Neural cell (in vitro differentiated cells): ENCODE data around the gene ADCY7. TPM values are rescaled to one million over a fixed set of nuclear protein-coding genes. Genes with fewer than 3 reads are reported as not detected.

Source experiments
- H2AFZ ChIP-seq: fragments of 200-600, 300-800 bp; sonication (generic), shearing (Covaris generic); 2 replicates; pipeline ENCODE4 v1.6.0; 2014; ENCODE audit warnings: low read depth, mild to moderate bottlenecking, antibody characterized with exemption, low read length, moderate library complexity
- H3F3A ChIP-seq: fragments of 200-600 bp; shearing (Covaris generic); 2 replicates; pipeline ENCODE4 v1.6.1; 2016; ENCODE audit warnings: mild to moderate bottlenecking, moderate library complexity, mixed read lengths, antibody characterized with exemption, low read length; ENCODE audit not compliant: insufficient read depth, poor library complexity, severe bottlenecking
- H3K27ac ChIP-seq: fragments of 200-600, 300-800 bp; sonication (generic), shearing (Covaris generic); 2 replicates; pipeline ENCODE4 v1.5.1; 2014; ENCODE audit warnings: mild to moderate bottlenecking, low read length, moderate library complexity
- H3K27me3 ChIP-seq: fragments of 300-800, 200-600 bp; sonication (generic), shearing (Covaris generic); 2 replicates; pipeline ENCODE4 v1.6.0; 2014; ENCODE audit warnings: mild to moderate bottlenecking, low read depth, low read length, moderate library complexity; ENCODE audit not compliant: insufficient read depth
- H3K36me3 ChIP-seq: fragments of 300-800, 200-600 bp; sonication (generic), shearing (Covaris generic); 2 replicates; pipeline ENCODE4 v1.5.1; 2014; ENCODE audit warnings: mild to moderate bottlenecking, antibody characterized with exemption, low read length, moderate library complexity; ENCODE audit not compliant: insufficient read depth
- H3K4me2 ChIP-seq: fragments of 300-800, 200-600 bp; sonication (generic), shearing (Covaris generic); 2 replicates; pipeline ENCODE4 v1.6.0; 2014; ENCODE audit warnings: mild to moderate bottlenecking, low read length
- H3K4me3 ChIP-seq: fragments of 300-800, 200-600 bp; sonication (generic), shearing (Covaris generic); 2 replicates; pipeline ENCODE4 v1.5.1; 2014; ENCODE audit warnings: mild to moderate bottlenecking, low read length, moderate library complexity
- H3K79me2 ChIP-seq: fragments of 200-600 bp; shearing (Covaris generic); replicated peaks from 2 replicates; pipeline ENCODE4 v1.6.0; 2014; ENCODE audit warnings: mild to moderate bottlenecking, low read length, moderate library complexity; ENCODE audit not compliant: insufficient read depth
- H3K9ac ChIP-seq: fragments of 300-800, 200-600 bp; sonication (generic), shearing (Covaris generic); 2 replicates; pipeline ENCODE4 v1.6.1; 2016; ENCODE audit warnings: mild to moderate bottlenecking, low read length, mixed read lengths
- H3K9me2 ChIP-seq: fragments of 200-600 bp; shearing (Covaris generic); 2 replicates; pipeline ENCODE4 v1.6.1; 2016; ENCODE audit warnings: mild to moderate bottlenecking, low read length, mixed read lengths; ENCODE audit not compliant: insufficient read depth
- H3K9me3 ChIP-seq: fragments of 200-600, 300-800 bp; sonication (generic), shearing (Covaris generic); 2 replicates; pipeline ENCODE4 v1.6.1; 2016; ENCODE audit warnings: mild to moderate bottlenecking, mixed run types, low read length, moderate library complexity, mixed read lengths
- H4K20me1 ChIP-seq: fragments of 200-600 bp; shearing (Covaris generic); 2 replicates; pipeline ENCODE4 v1.6.1; 2016; ENCODE audit warnings: mild to moderate bottlenecking, mixed run types; ENCODE audit not compliant: insufficient read depth
- EP300 ChIP-seq: fragments of 450-650 bp; conservative IDR thresholded peaks from 2 replicates; pipeline ENCODE4 v1.6.1; 2014; ENCODE audit warnings: antibody characterized with exemption, mild to moderate bottlenecking, moderate library complexity; ENCODE audit not compliant: poor library complexity, severe bottlenecking
- EZH2 ChIP-seq: fragments of 200-600, 300-800 bp; shearing (Covaris generic), sonication (generic); IDR thresholded peaks from 2 replicates; pipeline ENCODE4 v1.6.1; 2014; ENCODE audit warnings: antibody characterized with exemption, low read length, borderline replicate concordance, mild to moderate bottlenecking; ENCODE audit not compliant: insufficient read depth, poor library complexity, severe bottlenecking
- MXI1 ChIP-seq: fragments of 450-650 bp; conservative IDR thresholded peaks from 2 replicates; pipeline ENCODE4 v1.6.1; 2014; ENCODE audit warnings: antibody characterized with exemption, mild to moderate bottlenecking; ENCODE audit not compliant: poor library complexity, severe bottlenecking
- POLR2AphosphoS5 ChIP-seq: IDR thresholded peaks from 2 replicates; pipeline ENCODE4 v1.6.1; 2012
- RAD21 ChIP-seq: fragments of 450-650 bp; conservative IDR thresholded peaks from 2 replicates; pipeline ENCODE4 v1.6.1; 2014; ENCODE audit warnings: antibody characterized with exemption, mild to moderate bottlenecking, moderate library complexity
- SMC3 ChIP-seq: fragments of 450-650 bp; conservative IDR thresholded peaks from 2 replicates; pipeline ENCODE4 v1.6.1; 2014; ENCODE audit warnings: antibody characterized with exemption, mild to moderate bottlenecking, moderate library complexity; ENCODE audit not compliant: poor library complexity
- TAF1 ChIP-seq: IDR thresholded peaks from 2 replicates; pipeline ENCODE4 v1.6.1; 2012; ENCODE audit warnings: low read depth
- polyA plus RNA-seq: library from polyadenylated mRNA; depleted of rRNA; stranded (reverse); fragments of >200 nt; gene quantifications from 2 replicates; pipeline ENCODE4 v1.2.3, GENCODE V29; 2014
- TF ChIP-seq, protein P1 (sequence below): fragments of 450-650 bp; IDR thresholded peaks from 2 replicates; pipeline ENCODE4 v1.5.1; 2014; ENCODE audit warnings: antibody characterized with exemption, mild to moderate bottlenecking, moderate library complexity; ENCODE audit not compliant: poor library complexity, severe bottlenecking
- TF ChIP-seq, protein P2 (sequence below): IDR thresholded peaks from 2 replicates; pipeline ENCODE4 v1.6.1; 2012; ENCODE audit warnings: borderline replicate concordance

Gene ADCY7
- polyA plus RNA-seq, 1 donor from 2014 or later = 2.0 TPM

DNA sequence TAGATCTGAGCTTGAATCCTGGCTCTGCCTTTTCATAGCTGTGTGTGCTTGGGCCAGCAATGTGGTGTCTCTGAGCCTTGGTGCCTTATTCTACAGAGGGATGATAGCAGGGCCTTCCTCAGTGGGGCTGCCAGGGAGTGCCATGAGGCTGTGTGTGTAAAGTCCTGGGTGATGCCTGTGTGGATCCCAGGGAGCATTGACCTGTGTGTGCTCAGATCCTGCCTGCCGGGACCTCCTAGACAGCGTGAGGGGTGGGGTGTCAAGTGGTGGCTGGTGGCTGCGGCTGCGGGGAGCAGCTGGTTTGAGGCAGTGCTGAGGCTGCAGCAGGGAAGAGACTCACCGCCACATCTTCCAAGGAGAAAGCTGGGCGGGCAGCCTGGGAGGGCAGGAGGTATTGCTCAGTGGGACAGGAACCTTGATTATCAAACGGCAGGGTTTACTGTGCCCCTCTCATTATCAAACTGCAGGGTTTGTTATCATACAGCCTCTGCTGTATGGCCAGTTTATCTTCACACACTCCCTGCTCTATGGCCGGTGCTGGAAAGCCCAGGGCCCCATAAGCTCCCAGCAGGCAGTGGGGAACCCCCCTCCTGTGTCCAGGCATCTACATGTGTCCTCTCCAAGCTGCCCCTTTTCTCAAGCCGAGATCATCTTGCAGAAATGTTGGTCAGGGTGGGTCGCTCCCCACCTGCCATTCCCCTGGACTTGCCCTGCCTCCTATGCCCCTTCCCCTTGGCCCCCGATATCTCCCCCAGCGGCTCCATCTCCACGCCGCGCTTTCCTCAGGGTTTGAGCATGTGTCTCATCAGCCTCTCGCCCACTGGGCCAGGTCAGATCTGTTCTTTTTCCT, 3.1 kb upstream of the ADCY7 start:
- H3K36me3 ChIP-seq = no peaks in the 10 kb centered on the region
- no peak overlapping the region for H3K27ac ChIP-seq
- no peaks in the 10 kb centered on the region for H3K9me2 ChIP-seq
- no peaks in the 10 kb centered on the region for H3K79me2 ChIP-seq
- H3K4me3 ChIP-seq = no peak overlapping the region
- no peaks in the 10 kb centered on the region for H4K20me1 ChIP-seq
- H3K4me2 ChIP-seq = no peak overlapping the region
- no peaks in the 10 kb centered on the region for H3K9me3 ChIP-seq
- no peak overlapping the region for H2AFZ ChIP-seq
- TF ChIP-seq, protein P1, sequence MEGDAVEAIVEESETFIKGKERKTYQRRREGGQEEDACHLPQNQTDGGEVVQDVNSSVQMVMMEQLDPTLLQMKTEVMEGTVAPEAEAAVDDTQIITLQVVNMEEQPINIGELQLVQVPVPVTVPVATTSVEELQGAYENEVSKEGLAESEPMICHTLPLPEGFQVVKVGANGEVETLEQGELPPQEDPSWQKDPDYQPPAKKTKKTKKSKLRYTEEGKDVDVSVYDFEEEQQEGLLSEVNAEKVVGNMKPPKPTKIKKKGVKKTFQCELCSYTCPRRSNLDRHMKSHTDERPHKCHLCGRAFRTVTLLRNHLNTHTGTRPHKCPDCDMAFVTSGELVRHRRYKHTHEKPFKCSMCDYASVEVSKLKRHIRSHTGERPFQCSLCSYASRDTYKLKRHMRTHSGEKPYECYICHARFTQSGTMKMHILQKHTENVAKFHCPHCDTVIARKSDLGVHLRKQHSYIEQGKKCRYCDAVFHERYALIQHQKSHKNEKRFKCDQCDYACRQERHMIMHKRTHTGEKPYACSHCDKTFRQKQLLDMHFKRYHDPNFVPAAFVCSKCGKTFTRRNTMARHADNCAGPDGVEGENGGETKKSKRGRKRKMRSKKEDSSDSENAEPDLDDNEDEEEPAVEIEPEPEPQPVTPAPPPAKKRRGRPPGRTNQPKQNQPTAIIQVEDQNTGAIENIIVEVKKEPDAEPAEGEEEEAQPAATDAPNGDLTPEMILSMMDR = no peak
- no peak for TF ChIP-seq EZH2
- TF ChIP-seq MXI1 = no peak
- no peak for TF ChIP-seq SMC3
- TF ChIP-seq RAD21 = no peak
- no peak for TF ChIP-seq TAF1
- TF ChIP-seq, protein P2, sequence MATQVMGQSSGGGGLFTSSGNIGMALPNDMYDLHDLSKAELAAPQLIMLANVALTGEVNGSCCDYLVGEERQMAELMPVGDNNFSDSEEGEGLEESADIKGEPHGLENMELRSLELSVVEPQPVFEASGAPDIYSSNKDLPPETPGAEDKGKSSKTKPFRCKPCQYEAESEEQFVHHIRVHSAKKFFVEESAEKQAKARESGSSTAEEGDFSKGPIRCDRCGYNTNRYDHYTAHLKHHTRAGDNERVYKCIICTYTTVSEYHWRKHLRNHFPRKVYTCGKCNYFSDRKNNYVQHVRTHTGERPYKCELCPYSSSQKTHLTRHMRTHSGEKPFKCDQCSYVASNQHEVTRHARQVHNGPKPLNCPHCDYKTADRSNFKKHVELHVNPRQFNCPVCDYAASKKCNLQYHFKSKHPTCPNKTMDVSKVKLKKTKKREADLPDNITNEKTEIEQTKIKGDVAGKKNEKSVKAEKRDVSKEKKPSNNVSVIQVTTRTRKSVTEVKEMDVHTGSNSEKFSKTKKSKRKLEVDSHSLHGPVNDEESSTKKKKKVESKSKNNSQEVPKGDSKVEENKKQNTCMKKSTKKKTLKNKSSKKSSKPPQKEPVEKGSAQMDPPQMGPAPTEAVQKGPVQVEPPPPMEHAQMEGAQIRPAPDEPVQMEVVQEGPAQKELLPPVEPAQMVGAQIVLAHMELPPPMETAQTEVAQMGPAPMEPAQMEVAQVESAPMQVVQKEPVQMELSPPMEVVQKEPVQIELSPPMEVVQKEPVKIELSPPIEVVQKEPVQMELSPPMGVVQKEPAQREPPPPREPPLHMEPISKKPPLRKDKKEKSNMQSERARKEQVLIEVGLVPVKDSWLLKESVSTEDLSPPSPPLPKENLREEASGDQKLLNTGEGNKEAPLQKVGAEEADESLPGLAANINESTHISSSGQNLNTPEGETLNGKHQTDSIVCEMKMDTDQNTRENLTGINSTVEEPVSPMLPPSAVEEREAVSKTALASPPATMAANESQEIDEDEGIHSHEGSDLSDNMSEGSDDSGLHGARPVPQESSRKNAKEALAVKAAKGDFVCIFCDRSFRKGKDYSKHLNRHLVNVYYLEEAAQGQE = no peak
- TF ChIP-seq EP300 = no peak
- TF ChIP-seq POLR2AphosphoS5 = no peak
- H3K27me3 ChIP-seq = no peaks in the 10 kb centered on the region
- H3F3A ChIP-seq = no peaks in the 10 kb centered on the region
- no peak overlapping the region for H3K9ac ChIP-seq

DNA sequence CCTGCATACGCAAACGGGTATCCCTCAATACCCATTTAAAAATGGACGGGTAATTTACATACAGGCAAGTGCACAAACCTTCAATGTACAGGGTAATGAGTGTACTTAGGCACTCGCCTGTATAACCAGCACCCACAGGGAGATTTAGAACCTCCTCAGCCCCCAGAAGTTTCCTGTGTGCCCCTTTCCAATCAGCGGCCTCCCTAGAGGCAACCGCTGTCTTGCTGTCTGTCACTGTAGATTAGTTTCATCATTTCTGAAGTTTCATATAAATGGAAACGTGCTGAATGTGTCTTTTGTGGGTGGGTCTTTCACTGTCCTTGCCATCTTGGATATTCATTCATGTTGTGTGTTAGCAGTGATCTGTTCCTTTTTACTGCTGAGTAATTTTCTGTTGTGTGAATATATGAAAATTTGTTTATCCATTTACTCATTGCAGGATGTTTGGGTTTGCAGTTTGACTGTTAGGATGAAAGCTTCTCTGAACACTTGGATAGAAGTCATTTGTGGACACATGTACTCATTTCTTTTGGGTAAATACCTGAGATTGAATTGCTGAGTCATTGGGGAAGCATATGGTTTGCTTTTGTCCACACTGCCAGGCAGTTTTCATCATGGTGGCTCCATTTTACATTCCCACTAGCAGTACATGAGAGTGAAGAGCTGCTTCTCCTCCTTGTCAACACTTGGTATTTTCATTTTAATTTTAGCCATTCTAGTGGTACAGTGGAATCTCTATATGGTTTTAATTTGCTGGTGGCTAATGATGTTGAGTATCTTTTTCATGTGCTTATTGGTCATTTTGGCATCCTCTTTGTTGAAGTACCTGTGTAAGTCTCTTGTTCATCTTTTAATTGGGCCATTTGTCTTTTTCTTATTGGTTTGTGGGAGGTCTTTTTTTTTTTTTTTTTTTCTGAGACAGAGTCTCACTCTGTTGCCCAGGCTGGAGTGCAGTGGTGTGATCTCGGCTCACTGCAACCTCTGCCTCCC, 2.1 kb upstream of the ADCY7 start:
- Histone ChIP-seq H3K9me3 (no peaks in the 10 kb centered on the region), H3K27me3 (no peaks in the 10 kb centered on the region), H3K9ac (no peak overlapping the region), H3K9me2 (no peaks in the 10 kb centered on the region), H3K4me2 (no peak overlapping the region), H3F3A (no peaks in the 10 kb centered on the region), H4K20me1 (no peaks in the 10 kb centered on the region), H3K4me3 (no peak overlapping the region), H3K36me3 (no peaks in the 10 kb centered on the region), H3K27ac (no peak overlapping the region), H2AFZ (no peak overlapping the region), H3K79me2 (no peaks in the 10 kb centered on the region)
- TF ChIP-seq RAD21 = no peak
- no peak for TF ChIP-seq EZH2
- no peak for TF ChIP-seq EP300
- TF ChIP-seq MXI1 = no peak
- no peak for TF ChIP-seq POLR2AphosphoS5
- no peak for TF ChIP-seq SMC3
- TF ChIP-seq TAF1 = no peak
- TF ChIP-seq, protein P2 = no peak
- TF ChIP-seq, protein P1 = no peak
